CD4-positive, alpha-beta memory T cell (primary cell): ENCODE measurements around the gene SLX9. TPM values are rescaled to one million over a fixed set of nuclear protein-coding genes. Genes with fewer than 3 reads are reported as not detected.

Source experiments
- CTCF ChIA-PET: fragments of 350-600 bp; sonication (Branson Sonifier 250); formaldehyde crosslinking; loops from one replicate; lab custom pipeline; 2021; ENCODE audit warnings: inconsistent platforms; ENCODE audit not compliant: partially characterized antibody; lab: Charles Lee
- POLR2A ChIA-PET: fragments of 350-600 bp; sonication (Branson Sonifier 250); formaldehyde crosslinking; loops from one replicate; lab custom pipeline; 2021; ENCODE audit not compliant: partially characterized antibody; lab: Charles Lee
- DNase-seq, 5 donors: peaks; one replicate each; pipeline versions ENCODE4 v3.0.0 to v3.0.0-alpha.2; 2020 to 2022; ENCODE audit warnings: mixed read lengths in 1 of 5
- H3K27ac ChIP-seq: one replicate; pipeline ENCODE4 v1.7.0; 2013; ENCODE audit warnings: low read depth, low read length
- H3K27me3 ChIP-seq: 2 replicates; pipeline ENCODE4 v1.7.0; 2013; ENCODE audit warnings: mild to moderate bottlenecking, low read length, moderate library complexity; ENCODE audit not compliant: insufficient read depth
- H3K36me3 ChIP-seq: 2 replicates; pipeline ENCODE4 v1.7.0; 2013; ENCODE audit warnings: mild to moderate bottlenecking, low read length, moderate library complexity; ENCODE audit not compliant: insufficient read depth
- H3K4me1 ChIP-seq: 2 replicates; pipeline ENCODE4 v1.7.0; 2013; ENCODE audit warnings: mild to moderate bottlenecking, low read length, moderate library complexity; ENCODE audit not compliant: insufficient read depth
- H3K4me3 ChIP-seq, 2 donors: one replicate each; pipeline ENCODE4 v1.7.0; 2013; ENCODE audit warnings: low read length in 2 of 2, mild to moderate bottlenecking in 1 of 2
- H3K9me3 ChIP-seq, 2 donors: one replicate each; pipeline ENCODE4 v1.7.0; 2013; ENCODE audit warnings: low read length in 2 of 2, control low read depth in 1 of 2; ENCODE audit not compliant: control insufficient read depth in 1 of 2
- H3K27ac Mint-ChIP-seq, 7 donors: one replicate each; pipeline ENCODE4 v1.8.0; 2020 to 2021; ENCODE audit warnings: mixed read lengths in 7 of 7, mild to moderate bottlenecking in 6 of 7, inconsistent platforms in 3 of 7, moderate library complexity in 3 of 7
- H3K27me3 Mint-ChIP-seq, 2 donors: one replicate each; pipeline ENCODE4 v1.8.0; 2020 to 2021; ENCODE audit warnings: mixed read lengths in 2 of 2
- H3K36me3 Mint-ChIP-seq, 2 donors: one replicate each; pipeline ENCODE4 v1.8.0; 2020 to 2021; ENCODE audit warnings: mixed read lengths in 2 of 2, inconsistent platforms in 1 of 2, mild to moderate bottlenecking in 1 of 2
- H3K4me1 Mint-ChIP-seq, 4 donors: one replicate each; pipeline ENCODE4 v1.8.0; 2020 to 2021; ENCODE audit warnings: mixed read lengths in 4 of 4, mild to moderate bottlenecking in 1 of 4
- H3K4me3 Mint-ChIP-seq, 8 donors: one replicate each; pipeline ENCODE4 v1.8.0; 2020 to 2021; ENCODE audit warnings: mixed read lengths in 8 of 8, mild to moderate bottlenecking in 7 of 8, moderate library complexity in 6 of 8, inconsistent platforms in 3 of 8
- H3K9me3 Mint-ChIP-seq, 8 donors: one replicate each; pipeline ENCODE4 v1.8.0; 2020 to 2021; ENCODE audit warnings: mixed read lengths in 8 of 8, mild to moderate bottlenecking in 5 of 8, inconsistent platforms in 3 of 8, moderate library complexity in 1 of 8
- intact Hi-C: fragments of 100-400 bp; cut with micrococcal nuclease; formaldehyde crosslinking; loops from one replicate; pipeline ENCODE4 v1.15.1; 2023
- polyA plus RNA-seq, 2 donors: library from polyadenylated mRNA; unstranded; fragments of 300-500 nt; fragmentation: Illumina TruSeq; gene quantifications; one replicate each; pipeline ENCODE4 v1.2.3, GENCODE V29; 2021
- total RNA-seq, 2 experiments: library from RNA; stranded (reverse); gene quantifications; one replicate each; pipeline ENCODE4 v1.2.3, GENCODE V29; 2021

SLX9 gene
- total and polyA plus RNA-seq, 4 experiments from 2014 or later, result 9.4 to 21.6 (median 15.4) TPM

- Mint-ChIP-seq H3K4me3 (no peak overlapping the region), H3K36me3 (peaks cover 46 to 65% of the 10 kb centered on the region in 2 donors), H3K27ac (peak overlapping the region in 1 of 7 donors; percentile 23), H3K27me3 (no peaks in the 10 kb centered on the region), H3K4me1 (peaks cover 12 to 34% (median 21%) of the 10 kb centered on the region in 4 donors), H3K9me3 (no peaks in the 10 kb centered on the region)
- ChIA-PET CTCF (interaction anchor here (11.7 kb wide), 1 partner anchor 29 kb away, joined by 253 read pairs; no protein-coding TSS in a partner anchor), POLR2A (interaction anchor here (1.2 to 2.5 kb wide), 5 partner anchors 10 to 30 kb away, joined by 4 to 10 read pairs (median 8); no protein-coding TSS in a partner anchor)
- Histone ChIP-seq H3K9me3 (no peaks in the 10 kb centered on the region), H3K36me3 (peaks cover 92% of the 10 kb centered on the region), H3K27me3 (no peaks in the 10 kb centered on the region), H3K4me3 (no peak overlapping the region), H3K4me1 (peaks cover 20% of the 10 kb centered on the region), H3K27ac (no peak overlapping the region)
- no peak for DNase-seq
- intact Hi-C loops, result no loop called here
Observed at GRCh38 chr21:44901391-44902074, 38.3 kb upstream of the SLX9 start.

GRCh38 chr21:44902268-44903049 is 37.4 kb upstream of the SLX9 start:
- no peaks in the 10 kb centered on the region for H3K9me3 Mint-ChIP-seq
- Histone ChIP-seq H3K9me3 (no peaks in the 10 kb centered on the region), H3K4me1 (peaks cover 27% of the 10 kb centered on the region), H3K36me3 (peaks cover 98% of the 10 kb centered on the region), H3K27ac (no peak overlapping the region), H3K4me3 (no peak overlapping the region), H3K27me3 (no peaks in the 10 kb centered on the region)
- no peaks in the 10 kb centered on the region for H3K27me3 Mint-ChIP-seq
- H3K4me1 Mint-ChIP-seq, result peaks cover 12 to 35% (median 22%) of the 10 kb centered on the region in 4 donors
- ChIA-PET CTCF (no interaction called here), POLR2A (no interaction called here)
- H3K27ac Mint-ChIP-seq, result peak overlapping the region in 4 of 7 donors; percentile 30 to 84 (median 62)
- intact Hi-C loops, result no loop called here
- H3K36me3 Mint-ChIP-seq, result peaks cover 47 to 64% of the 10 kb centered on the region in 2 donors
- DNase-seq, result no peak
- H3K4me3 Mint-ChIP-seq, result no peak overlapping the region

- H3K27ac Mint-ChIP-seq, result peak overlapping the region in 4 of 7 donors; percentile 30 to 84 (median 62)
- peaks cover 46 to 58% of the 10 kb centered on the region in 2 donors for H3K36me3 Mint-ChIP-seq
- H3K27me3 ChIP-seq, result no peaks in the 10 kb centered on the region
- intact Hi-C loops, result no loop called here
- no peak for DNase-seq
- peaks cover 12 to 34% (median 21%) of the 10 kb centered on the region in 4 donors for H3K4me1 Mint-ChIP-seq
- H3K36me3 ChIP-seq, result peaks cover 97% of the 10 kb centered on the region
- no peaks in the 10 kb centered on the region for H3K9me3 Mint-ChIP-seq
- H3K9me3 ChIP-seq, result no peaks in the 10 kb centered on the region
- no peak overlapping the region for H3K27ac ChIP-seq
- POLR2A ChIA-PET, result no interaction called here
- H3K4me3 ChIP-seq, result no peak overlapping the region
- no peaks in the 10 kb centered on the region for H3K27me3 Mint-ChIP-seq
- peaks cover 26% of the 10 kb centered on the region for H3K4me1 ChIP-seq
- no peak overlapping the region for H3K4me3 Mint-ChIP-seq
- CTCF ChIA-PET, result no interaction called here
Observed at GRCh38 chr21:44903050-44903685, 36.7 kb upstream of the SLX9 start.

GRCh38 chr21:44903689-44904088 is 36.1 kb upstream of the SLX9 start:
- Mint-ChIP-seq H3K4me1 (peaks cover 11 to 33% (median 20%) of the 10 kb centered on the region in 4 donors), H3K9me3 (no peaks in the 10 kb centered on the region), H3K36me3 (peaks cover 43 to 56% of the 10 kb centered on the region in 2 donors), H3K27me3 (no peaks in the 10 kb centered on the region), H3K4me3 (no peak overlapping the region), H3K27ac (peak overlapping the region in 1 of 7 donors; percentile 39)
- peaks cover 27% of the 10 kb centered on the region for H3K4me1 ChIP-seq
- peaks cover 94% of the 10 kb centered on the region for H3K36me3 ChIP-seq
- H3K4me3 ChIP-seq, result no peak overlapping the region
- H3K9me3 ChIP-seq, result no peaks in the 10 kb centered on the region
- intact Hi-C loops, result no loop called here
- ChIA-PET POLR2A (interaction anchor here (0.6 kb wide), 1 partner anchor 10 kb away, joined by 3 read pairs; no protein-coding TSS in a partner anchor), CTCF (no interaction called here)
- DNase-seq, result no peak
- no peak overlapping the region for H3K27ac ChIP-seq
- H3K27me3 ChIP-seq, result no peaks in the 10 kb centered on the region

GRCh38 chr21:44904141-44904923 is 35.5 kb upstream of the SLX9 start:
- H3K36me3 ChIP-seq, result peaks cover 94% of the 10 kb centered on the region
- H3K9me3 Mint-ChIP-seq, result no peaks in the 10 kb centered on the region
- H3K27me3 ChIP-seq, result no peaks in the 10 kb centered on the region
- no peak overlapping the region for H3K4me3 ChIP-seq
- H3K4me3 Mint-ChIP-seq, result no peak overlapping the region
- intact Hi-C loops, result no loop called here
- CTCF ChIA-PET, result no interaction called here
- no peaks in the 10 kb centered on the region for H3K9me3 ChIP-seq
- H3K36me3 Mint-ChIP-seq, result peaks cover 46 to 60% of the 10 kb centered on the region in 2 donors
- DNase-seq, result no peak
- POLR2A ChIA-PET, result interaction anchor here (0.6 to 17.5 kb wide), 3 partner anchors 10 to 26 kb away, joined by 3 to 756 read pairs (median 3); no protein-coding TSS in a partner anchor
- H3K4me1 Mint-ChIP-seq, result peaks cover 14 to 40% (median 22%) of the 10 kb centered on the region in 4 donors
- H3K27me3 Mint-ChIP-seq, result no peaks in the 10 kb centered on the region
- peak overlapping the region in 5 of 7 donors; percentile 29 to 88 (median 63) for H3K27ac Mint-ChIP-seq
- no peak overlapping the region for H3K27ac ChIP-seq
- H3K4me1 ChIP-seq, result peaks cover 34% of the 10 kb centered on the region

- intact Hi-C loops, result no loop called here
- Histone ChIP-seq H3K4me1 (peaks cover 40% of the 10 kb centered on the region), H3K9me3 (no peaks in the 10 kb centered on the region), H3K4me3 (no peak overlapping the region), H3K27ac (no peak overlapping the region), H3K27me3 (no peaks in the 10 kb centered on the region), H3K36me3 (peaks cover 95% of the 10 kb centered on the region)
- peaks cover 50 to 62% of the 10 kb centered on the region in 2 donors for H3K36me3 Mint-ChIP-seq
- H3K27me3 Mint-ChIP-seq, result no peaks in the 10 kb centered on the region
- ChIA-PET POLR2A (interaction anchor here (1.2 to 17.5 kb wide), 3 partner anchors 8 to 25 kb away, joined by 3 to 756 read pairs (median 9); no protein-coding TSS in a partner anchor), CTCF (interaction anchor here (0.6 to 0.8 kb wide), 2 partner anchors 13 to 24 kb away, joined by 3 to 4 read pairs; no protein-coding TSS in a partner anchor)
- H3K4me3 Mint-ChIP-seq, result no peak overlapping the region
- H3K4me1 Mint-ChIP-seq, result peaks cover 16 to 48% (median 28%) of the 10 kb centered on the region in 4 donors
- DNase-seq, result no peak
- peak overlapping the region in 3 of 7 donors; percentile 29 to 70 (median 39) for H3K27ac Mint-ChIP-seq
- H3K9me3 Mint-ChIP-seq, result no peaks in the 10 kb centered on the region
Observed at GRCh38 chr21:44905016-44905727, 34.7 kb upstream of the SLX9 start.
